GM12865 (cell line): ENCODE results near the gene KTI12.
A peak's percentile ranks its signal among the peaks of the same experiment; 100 is the strongest.
"Not testable (repeated sequence)": the region's sequence is repeated elsewhere in the genome, so short reads cannot be mapped to it uniquely, and the experiment has no call there.

Experiments used
- DNase-seq: peaks from one replicate; pipeline ENCODE4 v3.0.0; 2010; ENCODE audit warnings: low read depth
- H3K4me3 ChIP-seq: 2 replicates; pipeline ENCODE4 v1.5.1; 2011; ENCODE audit warnings: mild to moderate bottlenecking, low read depth, low read length, control low read depth
- TF ChIP-seq, protein P1 (sequence below): IDR thresholded peaks from 2 replicates; pipeline ENCODE4 v1.5.1; 2011; ENCODE audit warnings: low read length, control low read depth, low read depth, inconsistent platforms; ENCODE audit not compliant: insufficient read depth; ENCODE audit errors: missing control alignments

The KTI12 gene, protein sequence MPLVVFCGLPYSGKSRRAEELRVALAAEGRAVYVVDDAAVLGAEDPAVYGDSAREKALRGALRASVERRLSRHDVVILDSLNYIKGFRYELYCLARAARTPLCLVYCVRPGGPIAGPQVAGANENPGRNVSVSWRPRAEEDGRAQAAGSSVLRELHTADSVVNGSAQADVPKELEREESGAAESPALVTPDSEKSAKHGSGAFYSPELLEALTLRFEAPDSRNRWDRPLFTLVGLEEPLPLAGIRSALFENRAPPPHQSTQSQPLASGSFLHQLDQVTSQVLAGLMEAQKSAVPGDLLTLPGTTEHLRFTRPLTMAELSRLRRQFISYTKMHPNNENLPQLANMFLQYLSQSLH

DNA sequence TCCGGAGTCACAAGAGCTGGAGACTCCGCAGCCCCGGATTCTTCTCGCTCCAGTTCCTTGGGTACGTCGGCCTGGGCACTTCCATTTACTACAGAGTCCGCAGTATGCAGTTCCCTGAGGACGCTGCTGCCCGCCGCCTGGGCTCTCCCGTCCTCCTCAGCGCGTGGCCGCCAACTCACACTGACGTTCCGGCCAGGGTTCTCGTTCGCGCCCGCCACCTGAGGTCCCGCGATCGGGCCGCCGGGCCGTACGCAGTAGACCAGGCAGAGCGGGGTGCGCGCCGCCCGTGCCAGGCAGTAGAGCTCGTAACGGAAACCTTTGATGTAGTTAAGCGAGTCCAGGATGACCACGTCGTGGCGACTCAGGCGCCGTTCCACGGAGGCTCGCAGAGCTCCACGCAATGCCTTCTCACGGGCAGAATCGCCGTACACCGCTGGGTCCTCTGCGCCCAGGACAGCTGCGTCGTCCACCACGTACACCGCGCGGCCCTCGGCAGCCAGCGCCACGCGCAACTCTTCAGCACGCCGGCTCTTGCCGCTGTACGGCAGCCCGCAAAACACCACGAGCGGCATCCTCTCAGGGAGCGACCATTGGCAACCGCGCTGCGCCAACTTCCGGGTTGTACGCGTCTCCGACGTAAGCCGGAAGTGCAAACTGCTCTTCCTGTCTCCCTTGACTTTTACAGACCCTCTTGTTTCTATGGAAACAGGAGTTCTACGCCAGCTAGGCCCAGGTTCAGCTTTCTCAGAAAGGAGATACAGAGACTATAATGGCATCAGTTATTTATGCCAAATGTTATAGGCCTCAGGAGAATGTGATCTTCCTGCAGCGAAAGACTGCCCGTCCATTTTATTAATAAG is at the start of gene KTI12:
KTI12 (minus strand) TSS at position 621 of the 860 bp plus-strand sequence; CDS start at position 572, 49 bp downstream.
- DNase-seq = peak; percentile 94
- TF ChIP-seq, protein P1, sequence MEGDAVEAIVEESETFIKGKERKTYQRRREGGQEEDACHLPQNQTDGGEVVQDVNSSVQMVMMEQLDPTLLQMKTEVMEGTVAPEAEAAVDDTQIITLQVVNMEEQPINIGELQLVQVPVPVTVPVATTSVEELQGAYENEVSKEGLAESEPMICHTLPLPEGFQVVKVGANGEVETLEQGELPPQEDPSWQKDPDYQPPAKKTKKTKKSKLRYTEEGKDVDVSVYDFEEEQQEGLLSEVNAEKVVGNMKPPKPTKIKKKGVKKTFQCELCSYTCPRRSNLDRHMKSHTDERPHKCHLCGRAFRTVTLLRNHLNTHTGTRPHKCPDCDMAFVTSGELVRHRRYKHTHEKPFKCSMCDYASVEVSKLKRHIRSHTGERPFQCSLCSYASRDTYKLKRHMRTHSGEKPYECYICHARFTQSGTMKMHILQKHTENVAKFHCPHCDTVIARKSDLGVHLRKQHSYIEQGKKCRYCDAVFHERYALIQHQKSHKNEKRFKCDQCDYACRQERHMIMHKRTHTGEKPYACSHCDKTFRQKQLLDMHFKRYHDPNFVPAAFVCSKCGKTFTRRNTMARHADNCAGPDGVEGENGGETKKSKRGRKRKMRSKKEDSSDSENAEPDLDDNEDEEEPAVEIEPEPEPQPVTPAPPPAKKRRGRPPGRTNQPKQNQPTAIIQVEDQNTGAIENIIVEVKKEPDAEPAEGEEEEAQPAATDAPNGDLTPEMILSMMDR = no peak
- H3K4me3 ChIP-seq = peak within 1 kb of the TSS; percentile 82

DNA sequence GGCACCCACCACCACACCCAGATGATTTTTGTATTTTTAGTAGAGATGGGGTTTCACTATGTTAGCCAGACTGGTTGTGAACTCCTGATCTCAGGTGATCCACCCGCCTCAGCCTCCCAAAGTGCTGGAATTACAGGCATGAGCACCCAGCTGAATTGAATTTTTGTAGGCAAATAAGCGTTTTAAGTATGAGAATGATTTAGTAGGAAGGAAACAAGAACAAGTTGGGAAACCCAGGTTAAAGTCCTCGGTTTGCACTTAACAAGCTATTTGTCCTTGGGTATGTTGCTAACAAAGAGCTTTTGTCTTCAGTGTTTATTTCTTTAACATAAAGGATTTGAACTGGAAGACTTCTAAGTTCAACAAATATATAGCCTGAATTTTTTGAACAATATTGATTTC is 46.4 kb upstream of the KTI12 start:
- DNase-seq = no peak
- TF ChIP-seq, protein P1 = no peak
- H3K4me3 ChIP-seq = no peak overlapping the region

DNA sequence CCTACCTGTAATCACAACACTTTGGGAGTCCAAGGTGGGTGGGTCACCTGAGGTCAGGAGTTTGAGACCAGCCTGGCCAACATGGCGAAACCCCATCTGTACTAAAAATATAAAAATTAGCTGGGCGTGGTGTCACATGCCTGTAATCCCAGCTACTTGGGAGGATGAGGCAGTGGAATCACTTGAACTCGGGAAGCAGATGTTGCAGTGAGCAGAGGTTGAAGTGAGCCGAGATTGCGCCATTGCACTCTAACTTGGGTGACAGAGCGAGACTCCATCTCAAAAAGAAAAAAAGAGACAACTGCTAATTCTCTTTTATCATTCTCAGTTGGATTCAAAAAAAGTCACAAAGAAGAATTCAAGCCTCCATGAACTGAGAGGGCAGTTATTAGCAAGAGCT is 43.7 kb upstream of the KTI12 start:
- not testable (repeated sequence) for H3K4me3 ChIP-seq, DNase-seq

DNA sequence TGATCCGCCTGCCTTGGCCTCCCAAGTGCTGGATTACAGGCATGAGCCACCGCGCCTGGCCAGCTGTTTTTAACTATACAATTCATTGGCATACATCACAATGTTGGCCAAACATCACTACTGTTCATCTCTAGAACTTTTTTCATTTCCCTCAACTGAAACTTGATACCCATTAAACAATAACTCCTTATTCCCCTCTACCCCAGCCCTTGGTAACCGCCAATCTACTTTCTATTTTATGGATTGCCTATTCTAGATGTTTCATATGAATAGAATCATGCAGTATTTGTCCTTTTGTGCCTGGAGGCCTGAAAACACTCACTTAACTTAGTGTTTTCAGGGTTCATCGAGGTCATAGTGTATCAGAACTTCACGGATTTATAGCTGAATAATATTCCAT is 38.7 kb upstream of the KTI12 start:
- no peak for DNase-seq
- TF ChIP-seq, protein P1 = no peak
- H3K4me3 ChIP-seq = no peak overlapping the region

DNA sequence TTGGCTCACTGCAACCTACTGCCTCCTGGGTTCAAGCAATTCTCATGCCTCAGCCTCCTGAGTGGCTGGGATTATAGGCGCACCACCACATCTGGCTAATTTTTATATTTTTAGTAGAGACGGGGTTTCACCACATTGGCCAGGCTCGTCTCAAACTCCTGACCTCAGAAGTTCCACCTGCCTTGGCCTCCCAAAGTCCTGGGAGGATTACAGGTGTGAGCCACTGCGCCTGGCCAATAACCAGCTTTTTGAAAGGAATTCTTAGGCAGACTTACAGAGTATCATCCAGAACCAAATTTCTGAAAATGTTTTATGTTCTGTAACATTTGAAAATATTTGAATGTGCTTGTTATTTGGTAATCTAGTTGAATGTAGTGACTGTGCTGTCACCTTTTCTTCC is 37.1 kb upstream of the KTI12 start:
- H3K4me3 ChIP-seq = no peak overlapping the region
- DNase-seq = no peak
- TF ChIP-seq, protein P1 = no peak

DNA sequence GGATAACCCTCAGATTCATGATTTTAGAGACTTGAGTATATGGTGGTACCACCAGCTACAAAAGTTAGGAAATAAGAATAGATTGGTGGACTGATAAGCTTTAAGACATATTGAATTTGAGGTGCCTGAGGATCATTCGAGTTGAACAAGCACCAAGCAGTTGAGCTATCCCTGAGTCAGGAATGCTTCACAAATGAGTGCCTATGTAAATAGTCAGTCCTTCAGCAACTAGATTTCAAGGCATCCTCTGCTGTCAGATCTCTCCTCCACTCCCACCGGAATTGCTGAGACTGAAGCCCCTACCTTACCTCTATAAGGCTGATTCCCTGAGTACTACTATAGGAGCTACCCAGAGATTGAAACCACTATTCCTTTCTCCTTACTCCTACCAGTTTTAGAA is 29.6 kb upstream of the KTI12 start:
- no peak for DNase-seq
- TF ChIP-seq, protein P1 = no peak
- H3K4me3 ChIP-seq = no peak overlapping the region

DNA sequence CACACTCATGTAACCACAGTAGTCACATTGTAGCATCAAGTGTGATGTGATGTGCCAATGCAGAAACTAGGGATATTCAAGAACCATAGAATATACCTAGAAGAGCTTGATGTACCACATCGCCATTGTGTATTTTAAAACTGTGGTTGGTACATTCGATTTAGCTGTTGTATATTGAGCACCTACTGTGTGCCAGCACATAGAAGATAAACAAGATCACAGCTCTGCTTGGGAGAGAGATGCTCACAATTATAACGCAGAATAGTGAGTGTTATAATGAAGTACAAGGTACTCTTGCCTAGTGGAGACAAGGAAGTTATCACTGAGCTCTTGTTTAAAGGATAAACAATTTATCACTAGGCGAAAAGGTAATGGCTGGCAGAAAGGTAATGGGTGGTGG is 27.2 kb upstream of the KTI12 start:
- no peak for DNase-seq
- no peak overlapping the region for H3K4me3 ChIP-seq
- TF ChIP-seq, protein P1 = no peak
